A549 (cell line): ENCODE data around the gene IL2RA. TPM values are rescaled to one million over a fixed set of nuclear protein-coding genes. Genes with fewer than 3 reads are reported as not detected.
"Not testable (repeated sequence)": the region's sequence is repeated elsewhere in the genome, so short reads cannot be mapped to it uniquely, and the experiment has no call there.

Experiments
- ATAC-seq, 2 experiments: fragments of 200-7000 bp in 1 of 2; fragments of >200 bp in 1 of 2; cut with Nextera tagmentation in 1 of 2; cut with Tn5 transposase in 1 of 2; 3 replicates each; pipeline versions ENCODE4 v1.8.0 to v1.9.1; 2018 to 2020; ENCODE audit warnings: mild to moderate bottlenecking in 1 of 2, moderate library complexity in 1 of 2
- CTCF ChIA-PET: fragments of 300-600 bp; sonication (Branson Sonifier 250); formaldehyde crosslinking; extraction: SDS; loops from one replicate; lab custom pipeline; 2021; ENCODE audit warnings: antibody characterized with exemption, inconsistent platforms; lab: Yijun Ruan, JAX
- POLR2A ChIA-PET: fragments of 350-600 bp; formaldehyde crosslinking; extraction: SDS; loops from one replicate; lab custom pipeline; 2021; ENCODE audit warnings: antibody characterized with exemption, inconsistent platforms; lab: Yijun Ruan, JAX
- DNase-seq, 2 experiments: peaks; one replicate each; pipeline versions ENCODE4 v3.0.0 to v3.0.0-alpha.2; 2011 to 2016; ENCODE audit warnings: low read depth in 1 of 2, low spot score in 1 of 2
- FAIRE-seq: peaks from 2 replicates; lab custom pipeline; 2011; peaks lifted over from hg19 to GRCh38; lab: Jason Lieb, UNC
- H3K27ac ChIP-seq, 2 experiments: fragments of >200 bp; sonication (Bioruptor Twin); formaldehyde crosslinking; 3 replicates each; pipeline ENCODE4 v1.5.1; 2016 to 2017
- H3K4me1 ChIP-seq: fragments of >200 bp; sonication (Bioruptor Twin); formaldehyde crosslinking; 3 replicates; pipeline ENCODE4 v1.6.1; 2016
- H3K4me2 ChIP-seq: fragments of >200 bp; sonication (Bioruptor Twin); formaldehyde crosslinking; 3 replicates; pipeline ENCODE4 v1.6.1; 2016
- H3K4me3 ChIP-seq: fragments of >200 bp; sonication (Bioruptor Twin); formaldehyde crosslinking; 3 replicates; pipeline ENCODE4 v1.5.1; 2016
- H3K9me3 ChIP-seq: fragments of >200 bp; sonication (Bioruptor Twin); formaldehyde crosslinking; 3 replicates; pipeline ENCODE4 v1.6.1; 2016
- BCL3 ChIP-seq: fragments of >200 bp; sonication (Bioruptor Twin); formaldehyde crosslinking; IDR thresholded peaks from 3 replicates; pipeline ENCODE4 v1.6.1; 2016
- CBX8 ChIP-seq: fragments of 200-600 bp; sonication (generic); IDR thresholded peaks from 2 replicates; pipeline ENCODE4 v1.6.1; 2016
- CEBPB ChIP-seq, 2 experiments: fragments of >200 bp in 1 of 2; sonication (Bioruptor Twin) in 1 of 2; formaldehyde crosslinking in 1 of 2; IDR thresholded peaks; 2 replicates each; pipeline ENCODE4 v1.6.1; 2012 to 2016
- CHD2 ChIP-seq: fragments of 150-350 bp; IDR thresholded peaks from 2 replicates; pipeline ENCODE4 v1.6.1; 2014; ENCODE audit warnings: low read length; ENCODE audit not compliant: partially characterized antibody
- CTCF ChIP-seq: fragments of >200 bp; sonication (Bioruptor Twin); formaldehyde crosslinking; IDR thresholded peaks from 3 replicates; pipeline ENCODE4 v1.5.1; 2016
- EHF ChIP-seq: fragments of 250-450 bp; sonication (Bioruptor Pico); IDR thresholded peaks from 2 replicates; pipeline ENCODE4 v1.5.0; 2020; ENCODE audit warnings: mild to moderate bottlenecking
- ELK1 ChIP-seq: fragments of 150-350 bp; IDR thresholded peaks from 2 replicates; pipeline ENCODE4 v1.6.1; 2014; ENCODE audit warnings: low read depth, mild to moderate bottlenecking, low read length
- HOXB5 ChIP-seq: fragments of 250-450 bp; sonication (Bioruptor Pico); IDR thresholded peaks from 2 replicates; pipeline ENCODE4 v1.5.0; 2020; ENCODE audit warnings: mild to moderate bottlenecking, moderate library complexity
- KDM5A ChIP-seq: fragments of 200-600 bp; sonication (generic); IDR thresholded peaks from 2 replicates; pipeline ENCODE4 v1.6.1; 2016; ENCODE audit warnings: antibody characterized with exemption, mild to moderate bottlenecking
- MAX ChIP-seq: IDR thresholded peaks from 2 replicates; pipeline ENCODE4 v1.6.1; 2012
- MAZ ChIP-seq: fragments of 150-350 bp; IDR thresholded peaks from 2 replicates; pipeline ENCODE4 v1.6.1; 2014; ENCODE audit warnings: antibody characterized with exemption, low read depth, low read length, borderline replicate concordance
- REST ChIP-seq: fragments of 200-600 bp; sonication (generic); IDR thresholded peaks from 2 replicates; pipeline ENCODE4 v1.6.1; 2016; ENCODE audit warnings: antibody characterized with exemption, mild to moderate bottlenecking, moderate library complexity
- RFX5 ChIP-seq: fragments of 450-650 bp; IDR thresholded peaks from 2 replicates; pipeline ENCODE4 v1.7.1; 2014; ENCODE audit warnings: antibody characterized with exemption, mild to moderate bottlenecking, moderate library complexity
- RNF2 ChIP-seq: fragments of 200-600 bp; sonication (generic); IDR thresholded peaks from 2 replicates; pipeline ENCODE4 v1.6.1; 2016; ENCODE audit warnings: low read depth, mild to moderate bottlenecking, antibody characterized with exemption, moderate library complexity, borderline replicate concordance
- ZC3H11A ChIP-seq: fragments of 450-650 bp; IDR thresholded peaks from 2 replicates; pipeline ENCODE4 v1.6.1; 2014; ENCODE audit warnings: antibody characterized with exemption, mild to moderate bottlenecking
- ZFP36 ChIP-seq: fragments of 450-650 bp; IDR thresholded peaks from 2 replicates; pipeline ENCODE4 v1.6.1; 2014; ENCODE audit warnings: borderline replicate concordance; ENCODE audit not compliant: partially characterized antibody
- ZNF302 ChIP-seq: fragments of 250-450 bp; sonication (Bioruptor Pico); IDR thresholded peaks from 2 replicates; pipeline ENCODE4 v1.9.0; 2021; ENCODE audit warnings: inconsistent platforms, mild to moderate bottlenecking, moderate library complexity
- WGBS: methylation state at CpG from one replicate; pipeline ENCODE4 v1.1.6; 2017; ENCODE audit errors: missing lambda C conversion rate; 5-methylcytosine and 5-hydroxymethylcytosine counted together
- polyA plus RNA-seq, 4 experiments: library from polyadenylated mRNA; depleted of rRNA in 3 of 4; stranded (reverse); fragments of >200 nt; fragmentation: RNase III in 1 of 4; extraction: RNeasy Plus Mini Kit Qiagen cat#74134 plus additional on column Dnase treatment in 1 of 4; gene quantifications; 2 replicates in 3 of 4; 3 replicates in 1 of 4; pipeline ENCODE4 v1.2.3, GENCODE V29; 2011 to 2017

The IL2RA gene
- polyA plus RNA-seq, 2 of the 4 experiments (the other 2 are of a cell fraction) = not detected

GRCh38 chr10:6044060-6044459, 18.1 kb downstream of the IL2RA start:
- ATAC-seq = no peak
- 36% methylated on average over 7 of the region's 7 CpGs for whole genome bisulfite sequencing
- Histone ChIP-seq H3K9me3 (peaks cover 6% of the 10 kb centered on the region; the same call in 1 of the 3 replicates), H3K4me2 (no peak overlapping the region), H3K4me3 (no peak overlapping the region), H3K4me1 (no peaks in the 10 kb centered on the region), H3K27ac (no peak overlapping the region)
- FAIRE-seq = no peak
- ChIA-PET CTCF (no interaction called here), POLR2A (no interaction called here)
- TF ChIP-seq RNF2 = no peak
- TF ChIP-seq MAZ = no peak
- TF ChIP-seq MAX = no peak
- no peak for TF ChIP-seq KDM5A
- no peak for TF ChIP-seq ELK1
- TF ChIP-seq RFX5 = no peak
- no peak for TF ChIP-seq HOXB5 (CRISPR knock-in tag)
- TF ChIP-seq BCL3 = no peak
- DNase-seq = no peak

- FAIRE-seq, POLR2A ChIA-PET, CTCF ChIA-PET, DNase-seq, H3K4me1 ChIP-seq, H3K4me2 ChIP-seq, H3K27ac ChIP-seq, ATAC-seq, H3K9me3 ChIP-seq, H3K4me3 ChIP-seq: not testable (repeated sequence)
- WGBS = 36% methylated on average over 6 of the region's 6 CpGs
Measured at GRCh38 chr10:6043377-6043776, 18.8 kb downstream of the IL2RA start.

GRCh38 chr10:6040205-6040604, 22.0 kb downstream of the IL2RA start:
- WGBS = 18% methylated on average over 5 of the region's 5 CpGs
- ATAC-seq (no peak), DNase-seq (no peak), FAIRE-seq (no peak)
- Histone ChIP-seq H3K4me3 (no peak overlapping the region), H3K4me1 (no peaks in the 10 kb centered on the region), H3K27ac (no peak overlapping the region), H3K9me3 (peaks cover 6% of the 10 kb centered on the region; the same call in 1 of the 3 replicates), H3K4me2 (no peak overlapping the region)
- TF ChIP-seq CTCF (no peak), ZC3H11A (no peak), CBX8 (peak; percentile 85), EHF (CRISPR knock-in tag) (no peak), RNF2 (peak; percentile 98), ZFP36 (peak; percentile 38)
- ChIA-PET CTCF (no interaction called here), POLR2A (no interaction called here)

GRCh38 chr10:6039711-6040110, 22.5 kb downstream of the IL2RA start:
- Histone ChIP-seq H3K4me2 (no peak overlapping the region), H3K9me3 (peaks cover 6% of the 10 kb centered on the region; the same call in 1 of the 3 replicates), H3K4me3 (no peak overlapping the region), H3K4me1 (no peaks in the 10 kb centered on the region), H3K27ac (no peak overlapping the region)
- ChIA-PET POLR2A (no interaction called here), CTCF (no interaction called here)
- WGBS = 31% methylated on average over 4 of the region's 4 CpGs
- TF ChIP-seq REST (no peak), CHD2 (no peak), ZNF302 (CRISPR knock-in tag) (no peak), HOXB5 (CRISPR knock-in tag) (no peak), CEBPB (IDR thresholded peaks at IDR 0.05) (no peak), RNF2 (no peak), RFX5 (no peak)
- ATAC-seq = no peak
- no peak for FAIRE-seq
- no peak for DNase-seq
